A549 (cell line): ENCODE measurements around the gene ATOH7.

Experiments used
- CTCF ChIP-seq: fragments of >200 bp; sonication (Bioruptor Twin); formaldehyde crosslinking; IDR thresholded peaks from 3 replicates; pipeline ENCODE4 v1.5.1; 2016
- HEYL ChIP-seq: fragments of 250-450 bp; sonication (Bioruptor Pico); IDR thresholded peaks from 2 replicates; pipeline ENCODE4 v1.8.0; 2021; ENCODE audit warnings: mild to moderate bottlenecking, moderate library complexity
- MAX ChIP-seq: IDR thresholded peaks from 2 replicates; pipeline ENCODE4 v1.6.1; 2012
- PBX3 ChIP-seq: IDR thresholded peaks from 2 replicates; pipeline ENCODE4 v1.6.1; 2012
- RNF2 ChIP-seq: fragments of 200-600 bp; sonication (generic); IDR thresholded peaks from 2 replicates; pipeline ENCODE4 v1.6.1; 2016; ENCODE audit warnings: low read depth, mild to moderate bottlenecking, antibody characterized with exemption, moderate library complexity, borderline replicate concordance

- TF ChIP-seq CTCF (peak; percentile 38), PBX3 (no peak), RNF2 (peak; percentile 83; the same call in 1 of the 2 replicates), MAX (peak; percentile 96), HEYL (no peak)
Measured at GRCh38 chr10:68231106-68231816, 652 bp downstream of the ATOH7 start.
